Measurements from ENCODE around the gene CRLF3.

GRCh38 chr17:30831663-30832437 lies 7.4 kb upstream of the CRLF3 start, which contains the start of gene ATAD5:
- peak; percentile 72; the same call in 1 of the 2 replicates for TF ChIP-seq POLR2A (IDR thresholded peaks at IDR 0.05; ENCODE audit: low read depth, low read length)
- TF ChIP-seq TAF1 (IDR thresholded peaks at IDR 0.05; ENCODE audit: borderline replicate concordance, low read depth, low read length) = no peak
